HG03095 (cell line): Measurements from ENCODE around the gene TBP.
"Not testable (repeated sequence)": the region's sequence is repeated elsewhere in the genome, so short reads cannot be mapped to it uniquely, and the experiment has no call there.

ENCODE experiments used
- ATAC-seq: cut with Tn5 transposase; IDR thresholded peaks from one replicate; pipeline ENCODE4 v1.9.1; 2021; ENCODE audit warnings: moderate library complexity; ENCODE audit not compliant: unreplicated experiment

The TBP gene

DNA sequence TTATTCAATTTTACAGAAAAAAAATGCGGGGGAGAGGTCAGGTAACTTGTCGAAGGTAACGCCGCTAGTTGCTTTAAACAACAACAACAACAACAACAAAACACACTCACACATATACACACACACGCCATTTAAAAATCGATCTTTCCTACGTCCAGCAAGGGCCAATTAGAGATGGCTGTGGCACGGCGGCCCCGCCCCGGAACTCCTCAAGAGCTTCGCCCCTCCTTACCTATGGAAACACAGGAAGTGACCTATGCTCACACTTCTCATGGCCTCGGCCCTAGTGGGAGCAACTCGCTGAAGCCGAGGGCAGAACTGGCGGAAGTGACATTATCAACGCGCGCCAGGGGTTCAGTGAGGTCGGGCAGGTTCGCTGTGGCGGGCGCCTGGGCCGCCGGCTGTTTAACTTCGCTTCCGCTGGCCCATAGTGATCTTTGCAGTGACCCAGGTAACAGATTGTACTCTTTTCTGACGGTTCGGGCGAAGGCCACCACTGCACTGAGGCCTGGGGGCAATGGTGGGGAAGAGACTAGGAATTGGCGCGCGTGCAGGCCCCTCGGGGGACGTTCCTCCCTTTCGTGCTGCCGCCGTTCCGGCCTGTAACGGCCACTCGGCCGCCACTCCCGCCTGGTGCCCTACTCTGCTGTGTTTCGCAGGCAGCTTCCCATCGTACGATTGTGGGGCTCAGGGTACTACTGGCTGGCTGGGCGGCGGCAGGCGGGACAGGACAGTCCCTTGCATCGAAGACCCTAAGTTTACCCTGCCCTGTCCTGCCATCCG is at the start of gene TBP:
Gene TBP, plus strand, starts transcription at position 357 of the 783 bp plus-strand sequence. CDS start 2,661 bp downstream, outside the sequence.
- ATAC-seq: peak; percentile 97

DNA sequence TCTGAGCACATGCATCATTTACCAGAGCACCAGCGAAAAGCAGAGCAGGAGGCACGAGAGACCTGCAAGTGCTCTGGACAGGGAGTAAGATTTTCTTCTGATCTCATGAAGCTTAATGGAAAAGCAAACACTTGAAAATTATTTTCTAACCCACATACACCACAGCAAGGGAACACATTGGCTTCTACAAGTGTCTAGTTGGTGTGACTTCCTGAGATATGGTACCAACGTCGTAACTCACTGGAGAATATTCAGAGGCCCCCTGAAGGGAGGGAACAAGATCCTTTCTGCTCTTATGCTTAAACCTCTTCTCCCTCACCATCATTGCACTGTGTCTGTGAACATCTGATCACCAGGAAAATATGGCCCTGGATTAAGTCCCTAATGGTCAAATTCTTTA is 49.7 kb upstream of the TBP start:
- ATAC-seq: no peak

DNA sequence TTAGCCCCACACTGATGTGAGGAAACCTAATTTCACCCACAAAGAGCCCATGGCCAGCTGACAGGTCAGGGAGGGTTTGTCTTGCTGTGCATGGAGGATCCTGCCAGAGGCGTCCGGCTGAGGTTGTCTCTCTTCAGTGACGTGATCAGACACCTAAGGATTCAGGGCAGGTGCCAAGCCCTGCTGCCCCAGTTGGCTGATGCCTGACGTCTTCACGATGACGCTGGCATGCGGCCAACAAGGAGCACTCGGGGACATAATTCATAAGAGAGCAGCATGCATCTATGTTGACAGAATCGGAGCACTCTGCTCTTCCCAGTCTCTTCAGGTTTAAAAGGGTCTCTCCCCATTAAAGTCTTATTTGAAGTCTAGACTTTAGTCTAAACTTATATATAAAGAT is 48.9 kb upstream of the TBP start:
- ATAC-seq: no peak

DNA sequence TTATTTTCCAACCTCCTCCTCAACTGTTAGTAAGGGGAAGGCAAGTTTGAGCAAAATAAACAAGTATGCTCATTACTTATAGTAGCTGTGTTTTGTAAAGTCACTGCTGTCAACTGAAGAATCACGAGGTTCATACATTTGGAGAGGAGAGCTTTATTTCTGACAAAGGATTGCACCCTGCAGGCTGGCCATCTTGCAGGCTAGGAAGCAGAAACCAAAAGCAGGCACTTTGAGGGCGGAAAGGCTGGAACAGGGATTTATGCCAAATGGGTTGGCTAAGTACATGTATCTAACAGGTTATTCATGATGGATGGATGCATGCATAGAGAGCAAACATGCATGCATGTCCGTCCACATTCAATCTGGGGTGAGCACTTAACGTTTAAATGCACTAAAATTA is 47.7 kb upstream of the TBP start:
- no peak for ATAC-seq

DNA sequence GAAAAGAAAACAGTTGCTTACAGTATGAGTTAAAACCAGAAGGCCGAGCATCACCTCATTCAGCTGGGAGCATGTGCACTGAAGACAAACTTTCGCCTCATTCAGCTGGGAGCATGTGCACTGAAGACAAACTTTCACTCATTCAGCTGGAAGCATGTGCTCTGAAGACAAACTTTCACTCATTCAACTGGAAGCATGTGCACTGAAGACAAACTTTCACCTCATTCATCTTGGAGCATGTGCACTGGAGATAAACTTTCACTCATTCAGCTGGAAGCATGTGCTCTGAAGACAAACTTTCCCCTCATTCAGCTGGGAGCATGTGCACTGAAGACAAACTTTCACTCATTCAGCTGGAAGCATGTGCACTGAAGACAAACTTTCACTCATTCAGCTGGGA is 46.4 kb upstream of the TBP start:
- not testable (repeated sequence) for ATAC-seq

DNA sequence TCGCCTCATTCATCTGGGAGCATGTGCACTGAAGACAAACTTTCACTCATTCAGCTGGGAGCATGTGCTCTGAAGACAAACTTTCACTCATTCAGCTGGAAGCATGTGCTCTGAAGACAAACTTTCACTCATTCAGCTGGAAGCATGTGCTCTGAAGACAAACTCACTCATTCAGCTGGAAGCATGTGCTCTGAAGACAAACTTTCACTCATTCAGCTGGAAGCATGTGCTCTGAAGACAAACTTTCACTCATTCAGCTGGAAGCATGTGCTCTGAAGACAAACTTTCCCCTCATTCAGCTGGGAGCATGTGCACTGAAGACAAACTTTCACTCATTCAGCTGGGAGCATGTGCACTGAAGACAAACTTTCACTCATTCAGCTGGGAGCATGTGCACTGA is 45.9 kb upstream of the TBP start:
- ATAC-seq: not testable (repeated sequence)

DNA sequence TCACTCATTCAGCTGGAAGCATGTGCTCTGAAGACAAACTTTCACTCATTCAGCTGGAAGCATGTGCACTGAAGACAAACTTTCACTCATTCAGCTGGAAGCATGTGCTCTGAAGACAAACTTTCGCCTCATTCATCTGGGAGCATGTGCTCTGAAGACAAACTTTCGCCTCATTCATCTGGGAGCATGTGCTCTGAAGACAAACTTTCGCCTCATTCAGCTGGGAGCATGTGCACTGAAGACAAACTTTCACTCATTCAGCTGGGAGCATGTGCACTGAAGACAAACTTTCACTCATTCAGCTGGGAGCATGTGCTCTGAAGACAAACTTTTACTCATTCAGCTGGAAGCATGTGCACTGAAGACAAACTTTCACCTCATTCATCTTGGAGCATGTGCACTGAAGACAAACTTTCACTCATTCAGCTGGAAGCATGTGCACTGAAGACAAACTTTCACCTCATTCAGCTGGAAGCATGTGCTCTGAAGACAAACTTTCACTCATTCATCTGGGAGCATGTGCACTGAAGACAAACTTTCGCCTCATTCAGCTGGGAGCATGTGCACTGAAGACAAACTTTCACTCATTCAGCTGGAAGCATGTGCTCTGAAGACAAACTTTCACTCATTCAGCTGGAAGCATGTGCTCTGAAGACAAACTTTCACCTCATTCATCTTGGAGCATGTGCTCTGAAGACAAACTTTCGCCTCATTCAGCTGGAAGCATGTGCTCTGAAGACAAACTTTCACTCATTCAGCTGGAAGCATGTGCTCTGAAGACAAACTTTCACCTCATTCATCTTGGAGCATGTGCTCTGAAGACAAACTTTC is 45.1 kb upstream of the TBP start:
- not testable (repeated sequence) for ATAC-seq

DNA sequence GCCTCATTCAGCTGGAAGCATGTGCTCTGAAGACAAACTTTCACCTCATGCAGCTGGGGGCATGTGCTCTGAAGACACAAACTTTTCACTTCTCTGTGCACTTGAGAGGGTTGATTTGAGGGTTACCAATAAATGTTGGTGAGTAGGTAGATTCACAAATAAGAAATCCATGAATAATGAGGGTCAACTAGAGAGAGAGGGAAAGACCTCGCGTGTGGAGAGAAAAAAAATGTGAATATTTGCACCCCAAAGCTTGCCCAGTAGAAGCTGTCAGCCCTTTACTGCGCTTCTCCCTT is 44.5 kb upstream of the TBP start:
- no peak for ATAC-seq

DNA sequence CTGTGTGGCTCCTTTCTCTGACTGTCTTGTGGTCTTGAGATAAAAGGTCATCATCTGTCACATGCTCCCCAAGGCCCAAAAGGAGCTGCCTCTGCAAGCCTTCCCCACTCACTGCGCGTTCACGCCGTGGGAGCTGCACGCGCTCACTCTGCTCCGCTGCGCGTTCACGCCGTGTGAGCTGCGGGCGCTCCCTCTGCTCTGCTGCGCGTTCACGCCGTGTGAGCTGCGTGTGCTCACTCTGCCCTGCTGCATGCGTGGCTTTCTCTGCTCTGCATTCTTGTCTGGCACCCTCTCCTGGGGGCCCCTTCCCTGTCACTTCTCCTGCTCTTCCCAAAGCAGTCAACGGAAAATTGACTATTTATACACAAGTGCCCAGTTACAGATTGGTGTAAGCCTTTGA is 43.5 kb upstream of the TBP start:
- no peak for ATAC-seq

DNA sequence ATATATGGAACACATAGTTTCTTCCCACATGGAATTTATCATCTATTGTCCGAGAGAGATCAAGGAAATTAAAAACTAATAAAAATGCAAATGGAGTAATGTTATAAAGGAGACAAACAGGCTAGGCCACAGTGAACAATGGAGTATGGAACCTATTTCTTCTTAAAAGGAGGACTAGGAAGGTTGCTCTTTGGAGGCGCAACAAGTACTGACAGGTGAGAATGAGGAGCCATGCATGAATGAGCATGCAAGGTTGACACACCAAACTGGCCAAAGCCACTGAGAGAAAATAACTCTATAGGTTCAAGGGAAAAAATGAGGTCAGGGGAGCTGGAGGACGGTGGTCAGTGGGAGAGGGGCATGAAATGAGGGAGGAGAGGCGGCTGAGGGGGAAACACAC is 41.9 kb upstream of the TBP start:
- no peak for ATAC-seq

DNA sequence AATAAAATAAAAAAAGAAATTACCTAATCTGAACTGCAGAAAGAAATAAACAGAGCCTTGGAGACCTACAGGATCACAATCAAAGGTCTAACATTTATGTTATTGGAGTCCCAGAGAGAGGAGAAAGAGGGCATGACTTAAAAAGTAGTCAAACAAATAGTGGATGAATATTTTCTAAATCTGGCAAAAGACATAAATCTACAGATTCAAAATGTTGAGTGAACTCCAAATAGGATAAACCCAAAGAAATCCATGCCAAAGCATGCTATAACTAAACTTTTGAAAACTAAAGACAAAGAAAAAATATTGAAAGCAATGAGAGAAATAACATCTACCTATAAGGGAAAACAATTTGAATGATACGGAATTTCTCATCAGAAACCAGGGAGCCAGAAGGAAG is 39.3 kb upstream of the TBP start:
- ATAC-seq: no peak

DNA sequence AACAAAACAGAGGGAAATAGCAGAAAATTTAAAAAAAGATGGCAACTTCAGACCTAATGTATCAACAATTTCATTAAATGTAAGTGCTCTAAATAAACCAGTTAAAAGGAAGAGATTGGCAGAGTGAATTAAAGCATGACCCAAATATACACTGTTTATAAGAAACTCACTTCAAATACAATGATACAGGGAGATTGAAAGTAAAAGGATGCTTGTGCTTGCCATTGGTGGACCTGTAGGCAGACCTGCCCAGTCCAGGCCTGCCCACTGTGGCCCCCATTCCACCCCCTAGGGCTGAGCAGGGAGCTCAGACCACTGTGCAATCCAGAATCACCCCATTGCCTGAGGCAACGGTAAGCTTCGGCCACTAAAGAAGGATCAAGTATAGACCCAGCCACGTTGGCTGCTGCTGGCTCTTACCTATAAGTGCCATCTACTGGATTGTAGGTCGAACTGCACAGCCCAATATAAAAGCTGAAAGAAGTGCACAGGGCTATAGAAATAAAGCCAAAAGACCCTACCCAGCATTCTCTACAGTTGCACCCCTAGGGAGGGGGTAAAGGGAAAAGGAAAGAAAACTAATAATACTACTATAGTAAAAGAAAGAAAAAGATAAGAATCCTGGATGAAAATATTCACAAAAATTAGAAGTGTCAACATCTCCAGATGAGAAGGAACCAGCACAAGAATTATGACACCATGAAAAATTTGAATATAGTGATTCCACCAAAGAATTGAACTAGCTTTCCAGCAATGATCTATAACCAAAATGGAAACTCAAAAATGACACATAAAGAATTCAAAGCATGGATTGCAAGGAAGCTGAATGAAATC is 37.2 kb upstream of the TBP start:
- peak; percentile 97 for ATAC-seq

DNA sequence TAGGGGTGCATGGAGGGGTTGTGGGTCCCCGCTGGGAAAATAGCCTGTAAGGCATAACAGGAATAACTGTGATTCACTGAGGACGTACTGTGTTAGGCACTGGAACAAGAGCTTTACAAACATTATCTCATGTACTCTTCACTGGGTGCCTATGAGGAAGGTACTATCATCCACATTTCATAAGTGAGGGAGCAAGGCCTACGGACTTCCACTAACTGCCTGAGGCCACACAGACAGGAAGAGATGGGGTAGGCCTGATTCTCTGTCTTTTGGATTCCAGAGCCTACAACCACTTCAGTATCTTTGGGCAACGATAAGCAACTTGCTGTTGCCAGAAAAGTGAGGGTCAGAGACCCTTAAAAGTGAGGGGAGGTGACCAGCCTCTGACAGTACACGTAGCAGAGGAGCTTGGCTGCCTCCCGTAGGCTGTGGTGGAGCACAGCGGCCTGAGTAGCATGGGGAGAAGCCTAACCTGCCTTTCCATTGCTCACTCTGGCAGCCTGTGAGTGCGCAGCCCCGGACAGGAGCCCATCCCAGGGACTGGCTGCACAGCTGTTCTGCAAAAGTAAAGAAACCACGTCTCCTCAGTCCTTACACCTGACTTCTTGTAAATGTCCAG is 31.5 kb upstream of the TBP start:
- ATAC-seq: no peak

DNA sequence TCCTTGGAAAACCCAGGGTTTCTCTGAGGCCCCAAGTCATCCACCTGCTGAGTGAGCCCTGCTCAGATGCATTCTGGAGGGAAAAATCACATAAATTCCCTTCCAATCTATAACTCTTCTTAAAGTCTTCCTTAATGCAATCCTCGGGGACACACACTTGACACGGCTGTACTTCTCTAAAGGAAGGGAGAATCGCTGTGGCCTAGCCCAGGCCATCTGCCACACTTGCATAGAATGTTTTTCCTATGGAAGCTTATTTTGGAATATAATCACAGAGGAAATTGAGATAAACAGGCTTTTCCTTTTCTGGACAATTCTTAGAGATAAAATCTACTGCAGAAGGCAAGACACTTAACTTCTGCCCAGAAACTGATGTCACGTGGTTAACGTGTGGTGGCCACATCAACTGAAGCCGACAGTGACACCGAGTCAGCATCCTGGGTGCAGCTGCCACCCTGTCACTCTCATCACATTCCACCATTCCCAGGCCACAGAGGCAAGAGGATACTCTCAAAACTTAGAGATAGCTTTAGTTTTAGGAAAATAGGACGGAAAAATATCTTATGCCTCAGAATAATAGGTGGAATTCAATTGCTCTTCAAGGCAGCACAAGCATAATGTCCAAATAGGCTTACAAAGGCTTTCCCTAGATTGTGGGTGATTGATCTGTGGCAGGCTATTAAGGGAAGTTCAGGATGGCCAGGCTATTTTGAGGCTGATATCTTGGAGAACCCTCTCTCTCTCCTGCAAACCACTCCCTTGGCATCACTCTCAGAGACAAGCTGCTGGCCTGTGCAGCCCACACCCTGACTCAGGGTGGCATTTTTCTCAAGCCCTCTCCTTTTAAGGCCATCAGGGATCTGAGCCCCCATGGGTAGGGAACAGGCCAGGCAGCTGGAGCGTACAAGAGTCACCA is 30.7 kb upstream of the TBP start:
- ATAC-seq: no peak

DNA sequence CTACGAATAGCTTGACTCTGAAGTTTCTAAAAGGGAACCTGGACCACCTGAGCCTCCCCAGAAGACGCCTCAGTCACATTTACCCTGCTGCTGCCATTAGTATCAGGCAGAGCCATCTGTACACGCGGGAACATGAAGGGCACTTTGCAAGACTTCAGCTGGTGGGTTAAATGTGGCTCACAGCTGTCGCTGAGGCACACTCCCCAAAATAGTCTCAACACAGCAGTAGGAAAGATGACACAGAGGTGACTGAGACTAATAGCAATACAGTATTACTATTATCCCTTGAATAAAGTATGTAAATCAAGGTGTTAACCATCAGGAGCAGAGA is 30.0 kb upstream of the TBP start:
- no peak for ATAC-seq

DNA sequence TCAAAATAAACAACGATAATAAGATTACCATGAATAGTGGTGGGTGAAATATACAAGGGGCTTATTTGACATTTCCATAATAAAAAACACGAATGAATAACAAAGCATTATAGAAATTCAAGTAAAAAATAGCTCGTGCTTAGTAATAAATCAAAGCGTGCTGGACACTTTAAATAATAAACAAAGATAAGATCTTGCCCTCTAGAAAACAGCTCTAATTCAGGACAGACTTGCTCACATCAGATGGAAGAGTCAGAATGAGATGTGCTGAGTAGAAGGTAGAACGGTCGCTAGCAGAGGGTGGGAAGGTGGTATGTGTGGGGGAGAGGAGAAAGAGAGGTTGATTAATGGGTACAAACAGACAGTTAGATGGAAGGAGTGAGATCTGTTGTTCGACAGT is 28.4 kb upstream of the TBP start:
- ATAC-seq: no peak

DNA sequence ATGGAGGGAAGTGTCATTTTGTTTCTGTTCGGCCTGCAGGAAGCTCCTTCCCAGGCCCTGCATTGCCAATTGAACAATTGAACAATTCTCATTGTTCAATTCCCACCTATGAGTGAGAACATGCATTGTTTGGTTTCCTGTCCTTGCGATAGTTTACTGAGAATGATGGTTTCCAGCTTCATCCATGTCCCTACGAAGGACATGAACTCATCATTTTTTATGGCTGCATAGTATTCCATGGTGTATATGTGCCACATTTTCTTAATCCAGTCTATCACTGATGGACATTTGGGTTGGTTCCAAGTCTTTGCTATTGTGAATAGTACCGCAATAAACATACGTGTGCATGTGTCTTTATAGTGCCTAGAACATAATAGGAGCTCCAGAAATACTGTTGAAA is 26.2 kb upstream of the TBP start:
- ATAC-seq: not testable (repeated sequence)

DNA sequence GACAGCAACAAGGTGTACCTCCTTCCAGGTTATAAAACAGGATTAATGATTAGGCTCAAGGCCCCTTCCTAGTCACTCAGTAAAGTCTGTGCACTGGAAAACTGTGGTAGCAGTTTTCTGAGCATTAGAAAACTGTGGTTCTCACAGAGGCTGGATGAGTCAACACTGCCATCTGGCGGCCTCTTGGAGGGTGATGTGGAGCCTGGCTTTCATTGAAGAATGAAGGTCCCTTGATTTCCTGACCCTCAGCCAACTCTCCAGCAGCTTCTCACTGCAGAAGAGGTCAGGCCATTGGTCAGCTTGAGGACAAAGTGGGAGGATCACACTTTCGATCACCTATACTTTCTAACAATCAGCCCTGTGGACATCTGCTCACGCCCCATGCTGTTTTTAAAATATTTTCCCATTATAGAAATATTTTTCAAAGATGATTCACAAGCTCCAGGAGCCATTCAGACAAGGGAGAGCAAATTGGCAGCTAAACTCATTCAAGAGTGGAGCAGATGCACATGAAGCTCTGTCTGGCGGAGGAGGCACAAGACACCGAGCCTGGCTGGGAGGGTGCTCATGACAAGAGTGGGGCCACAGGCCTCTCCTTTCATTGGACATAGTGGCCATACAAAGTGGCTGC is 24.2 kb upstream of the TBP start:
- no peak for ATAC-seq

DNA sequence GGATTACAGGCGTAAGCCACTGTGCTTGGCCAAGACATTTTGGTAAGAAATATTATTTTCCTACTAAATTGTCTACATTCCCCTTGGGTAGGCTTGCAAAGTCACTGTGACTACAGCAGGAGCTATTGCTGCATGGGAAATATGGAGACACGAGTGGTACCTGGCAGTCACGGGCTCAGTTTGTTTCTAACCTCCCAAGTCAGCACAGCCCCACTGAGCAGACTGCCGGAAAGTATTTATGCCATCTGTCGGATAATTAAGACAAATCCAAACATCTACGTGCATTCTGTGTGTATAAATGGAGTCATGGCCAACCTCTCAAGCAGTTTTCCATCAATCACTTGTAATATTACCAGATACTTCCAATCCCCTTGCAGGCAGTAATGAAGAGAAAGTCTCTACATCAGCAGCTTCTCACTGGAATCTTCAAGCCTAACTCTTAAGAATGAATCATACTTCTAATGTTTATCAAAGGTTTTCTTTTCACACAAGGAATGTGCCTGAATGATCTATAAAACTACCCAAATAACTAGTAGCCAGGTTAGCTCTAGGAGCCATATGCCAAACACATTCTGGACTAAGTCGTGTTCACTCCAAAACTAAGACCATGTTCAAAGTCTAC is 21.2 kb upstream of the TBP start:
- no peak for ATAC-seq
